K562 (cell line): ENCODE results near the gene ADAP2. TPM values are rescaled to one million over a fixed set of nuclear protein-coding genes. Genes with fewer than 3 reads are reported as not detected.

Experiments used
- ATAC-seq: fragments of 200-7000 bp; cut with Tn5 transposase; 3 replicates; pipeline ENCODE4 v1.9.1; 2020; ENCODE audit warnings: moderate library complexity
- BruUV-seq: library from RNA; stranded (reverse); fragments of 400-500 nt; replicated peaks from 2 replicates; lab custom pipeline; 2021; lab: Mats Ljungman, UMichigan
- CTCF ChIA-PET: fragments of 300-600 bp; formaldehyde crosslinking; extraction: SDS; loops from one replicate; lab custom pipeline; 2021; ENCODE audit warnings: low intra/inter-chr PET ratio; lab: Yijun Ruan, JAX
- POLR2A ChIA-PET: fragments of 300-600, 350-650 bp; sonication (Branson Sonifier 250); formaldehyde crosslinking; extraction: SDS; loops from one replicate; lab custom pipeline; 2021; ENCODE audit warnings: antibody characterized with exemption, inconsistent platforms; lab: Yijun Ruan, JAX
- DNase-seq, 4 experiments: peaks; one replicate each; pipeline versions ENCODE4 v3.0.0 to v3.0.0-alpha.2; 2011 to 2018; ENCODE audit warnings: low spot score in 3 of 4, mixed read lengths in 3 of 4; ENCODE audit errors: extremely low read depth in 1 of 4
- FAIRE-seq: peaks from 2 replicates; lab custom pipeline; 2011; peaks lifted over from hg19 to GRCh38; lab: Jason Lieb, UNC
- H2AFZ ChIP-seq: 2 replicates; pipeline ENCODE4 v1.6.0; 2011; ENCODE audit warnings: low read depth, low read length, control low read depth, inconsistent platforms
- H3K27ac ChIP-seq: fragments of 200-600 bp; 3 replicates; pipeline ENCODE4 v1.8.0; 2011; ENCODE audit warnings: low read depth, mild to moderate bottlenecking, control low read depth, inconsistent platforms, low read length, moderate library complexity, mixed read lengths; ENCODE audit errors: extremely low read depth
- H3K27me3 ChIP-seq, 2 experiments: fragments of 300-600 bp in 1 of 2; 2 replicates in 1 of 2; 3 replicates in 1 of 2; pipeline versions ENCODE4 v1.6.0 to v1.8.0; 2011; ENCODE audit warnings: inconsistent platforms in 2 of 2, low read length in 2 of 2, mild to moderate bottlenecking in 1 of 2, mixed read lengths in 1 of 2, moderate library complexity in 1 of 2; ENCODE audit not compliant: control insufficient read depth in 2 of 2, insufficient read depth in 2 of 2
- H3K36me3 ChIP-seq: fragments of 300-600 bp; 3 replicates; pipeline ENCODE4 v1.8.0; 2011; ENCODE audit warnings: mild to moderate bottlenecking, low read length, inconsistent platforms; ENCODE audit not compliant: control insufficient read depth, insufficient read depth
- H3K4me1 ChIP-seq, 2 experiments: fragments of 200-600 bp in 1 of 2; replicated peaks in 1 of 2; 2 replicates in 1 of 2; 3 replicates in 1 of 2; pipeline versions ENCODE4 v1.5.1 to v1.8.0; 2011; ENCODE audit warnings: inconsistent platforms in 2 of 2, low read length in 2 of 2, mild to moderate bottlenecking in 1 of 2, mixed read lengths in 1 of 2, moderate library complexity in 1 of 2; ENCODE audit not compliant: control insufficient read depth in 2 of 2, insufficient read depth in 2 of 2
- H3K4me2 ChIP-seq: 2 replicates; pipeline ENCODE4 v1.6.1; 2011; ENCODE audit warnings: low read length, control low read depth, inconsistent platforms, mixed read lengths; ENCODE audit not compliant: insufficient read depth
- H3K4me3 ChIP-seq: fragments of 200-600 bp; sonication (generic), shearing (Covaris generic); 2 replicates; pipeline ENCODE4 v1.5.1; 2016; ENCODE audit warnings: control low read depth, inconsistent platforms
- H3K79me2 ChIP-seq: fragments of 200-600 bp; 3 replicates; pipeline ENCODE4 v1.8.0; 2011; ENCODE audit warnings: low read length, inconsistent platforms; ENCODE audit not compliant: control insufficient read depth, insufficient read depth
- H3K9ac ChIP-seq, 2 experiments: 2 replicates each; pipeline versions ENCODE4 v1.6.0 to v1.6.1; 2011; ENCODE audit warnings: low read depth in 2 of 2, low read length in 2 of 2, control low read depth in 1 of 2, inconsistent platforms in 1 of 2, mild to moderate bottlenecking in 1 of 2, mixed read lengths in 1 of 2; ENCODE audit not compliant: insufficient read depth in 1 of 2
- H3K9me1 ChIP-seq: one replicate; pipeline ENCODE4 v1.6.0; 2011; ENCODE audit warnings: inconsistent platforms, mild to moderate bottlenecking, low read length, moderate library complexity; ENCODE audit not compliant: control insufficient read depth, insufficient read depth
- H3K9me3 ChIP-seq: replicated peaks from 2 replicates; pipeline ENCODE4 v1.5.1; 2011; ENCODE audit warnings: low read depth, low read length, inconsistent platforms; ENCODE audit not compliant: control insufficient read depth, insufficient read depth
- H4K20me1 ChIP-seq: replicated peaks from 2 replicates; pipeline ENCODE4 v1.6.1; 2011; ENCODE audit warnings: low read length, inconsistent platforms, mixed read lengths; ENCODE audit not compliant: control insufficient read depth, insufficient read depth
- BHLHE40 ChIP-seq: IDR thresholded peaks from 2 replicates; pipeline ENCODE4 v1.6.1; 2011; ENCODE audit warnings: low read length, improper control_type of control experiment
- CREM ChIP-seq: IDR thresholded peaks from 2 replicates; pipeline ENCODE4 v1.6.1; 2014; ENCODE audit warnings: antibody characterized with exemption, low read depth
- IFI16 ChIP-seq: fragments of 250-450 bp; sonication (Bioruptor Pico); IDR thresholded peaks from 2 replicates; pipeline ENCODE4 v2.1.2; 2022; ENCODE audit warnings: mild to moderate bottlenecking, inconsistent platforms
- RAD51 ChIP-seq: fragments of 450-650 bp; IDR thresholded peaks from 2 replicates; pipeline ENCODE4 v1.7.1; 2016; ENCODE audit warnings: low read depth, mild to moderate bottlenecking, borderline replicate concordance
- SPI1 ChIP-seq: IDR thresholded peaks from 2 replicates; pipeline ENCODE4 v1.6.1; 2011; ENCODE audit warnings: low read depth, low read length, control low read depth, borderline replicate concordance
- ZNF668 ChIP-seq: fragments of 250-450 bp; sonication (Bioruptor Pico); IDR thresholded peaks from 2 replicates; pipeline ENCODE4 v1.8.0; 2022; ENCODE audit warnings: mild to moderate bottlenecking, inconsistent platforms
- WGBS: fragments of 100-300 bp; shearing (Covaris generic); methylation state at CpG from one replicate; pipeline ENCODE4 v1.1.6; 2016; ENCODE audit warnings: low coverage, mixed read lengths; ENCODE audit not compliant: insufficient coverage; ENCODE audit errors: missing lambda C conversion rate; 5-methylcytosine and 5-hydroxymethylcytosine counted together
- in situ Hi-C: fragments of 300-500 bp; cut with MboI; formaldehyde crosslinking; loops from 4 replicates; pipeline ENCODE4 v1.15.0; 2018; ENCODE audit warnings: inconsistent platforms, mixed read lengths
- intact Hi-C: fragments of 100-400 bp; cut with micrococcal nuclease; formaldehyde crosslinking; loops from 2 replicates; pipeline ENCODE4 v1.14.2; 2022
- polyA plus RNA-seq, 8 experiments: library from polyadenylated mRNA; depleted of rRNA in 4 of 8; stranded (reverse) in 5 of 8; unstranded in 3 of 8; fragments of >200 nt; fragmentation: Nextera tagmentation in 2 of 8; fragmentation: Illumina TruSeq in 1 of 8; extraction: Ambion mirVana in 2 of 8; extraction: Trizol in 1 of 8; gene quantifications; 2 replicates each; pipeline versions ENCODE4 v1.2.1 to v1.2.3, GENCODE V29; 2011 to 2014; ENCODE audit warnings: inconsistent platforms in 1 of 8, missing spikeins in 1 of 8
- total RNA-seq, 7 experiments: library from RNA; depleted of rRNA in 6 of 7; stranded (reverse); fragments of >200 nt in 6 of 7; fragmentation: Illumina TruSeq in 2 of 7; extraction: Trizol in 2 of 7; gene quantifications; 2 replicates each; pipeline versions ENCODE4 v1.2.1 to v1.2.3, GENCODE V29; 2011 to 2021; ENCODE audit warnings: low replicate concordance in 1 of 7
- TF ChIP-seq, protein P1 (sequence below): fragments of 450-650 bp; formaldehyde crosslinking; IDR thresholded peaks from 2 replicates; pipeline ENCODE4 v1.4.0; 2020; ENCODE audit warnings: mild to moderate bottlenecking, mixed read lengths
- TF ChIP-seq, protein P2 (sequence below): fragments of 450-650 bp; IDR thresholded peaks from 2 replicates; pipeline ENCODE4 v1.6.1; 2016; ENCODE audit warnings: missing biosample characterization, missing genetic modification characterization
- TF ChIP-seq, protein P3 (sequence below): sonication (generic); formaldehyde crosslinking; IDR thresholded peaks from 2 replicates; pipeline ENCODE4 v1.5.0; 2020; ENCODE audit warnings: missing genetic modification reagents

ADAP2 gene
- total and polyA plus RNA-seq, 9 of the 15 experiments (the other 6 are each of a cell fraction or from before 2014, with no cell fraction given), result 0.06 to 0.73 (median 0.23) TPM; not detected in 5

DNA sequence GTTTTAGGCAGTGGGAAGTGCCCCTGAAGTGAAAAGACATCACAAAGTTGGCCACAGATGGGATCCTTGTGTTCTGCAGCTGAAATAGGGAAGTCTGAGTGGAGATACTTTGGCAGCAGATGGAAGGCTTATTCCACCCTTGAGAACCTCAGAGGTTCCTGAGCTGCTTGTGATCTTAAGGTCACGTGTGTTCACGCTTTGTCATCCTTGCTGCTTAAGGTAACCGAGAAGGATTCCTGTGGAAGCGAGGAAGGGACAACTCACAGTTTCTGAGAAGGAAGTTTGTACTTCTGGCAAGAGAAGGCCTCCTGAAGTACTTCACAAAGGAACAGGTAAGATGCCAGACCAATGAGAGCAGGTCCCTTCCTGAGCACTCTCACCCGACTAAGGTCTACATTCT, 12.2 kb downstream of the ADAP2 start:
- FAIRE-seq, result no peak
- CTCF ChIA-PET, result no interaction called here

More for the DNA sequence above, 12.2 kb downstream of the ADAP2 start:
- Histone ChIP-seq H3K9me1 (no peaks in the 10 kb centered on the region), H3K27me3 (peaks cover 13 to 26% of the 10 kb centered on the region in 2 experiments; a peak in 3 of 5 replicates), H4K20me1 (no peaks in the 10 kb centered on the region), H3K4me2 (no peak overlapping the region), H3K27ac (no peak overlapping the region), H3K9me3 (no peaks in the 10 kb centered on the region), H3K79me2 (no peaks in the 10 kb centered on the region), H2AFZ (no peak overlapping the region), H3K36me3 (no peaks in the 10 kb centered on the region), H3K4me1 (no peaks in the 10 kb centered on the region), H3K4me3 (no peak overlapping the region), H3K9ac (no peak overlapping the region)
- intact Hi-C loops (no loop called here), in situ Hi-C loops (no loop called here)
- POLR2A ChIA-PET, result interaction anchor here (1.0 to 1.8 kb wide), 2 partner anchors 17 to 21 kb away, joined by 3 read pairs; no protein-coding TSS in a partner anchor
- no TSS peak for BruUV-seq
- DNase-seq, result no peak
- ATAC-seq, result peak; percentile 43
- 6% methylated on average over 5 of the region's 5 CpGs for WGBS
- TF ChIP-seq BHLHE40, result peak; percentile 31; the same call in 1 of the 2 replicates
- no peak for TF ChIP-seq IFI16 (CRISPR knock-in tag)
- TF ChIP-seq SPI1, result peak; percentile 74; the same call in 1 of the 2 replicates
- TF ChIP-seq, protein P1, sequence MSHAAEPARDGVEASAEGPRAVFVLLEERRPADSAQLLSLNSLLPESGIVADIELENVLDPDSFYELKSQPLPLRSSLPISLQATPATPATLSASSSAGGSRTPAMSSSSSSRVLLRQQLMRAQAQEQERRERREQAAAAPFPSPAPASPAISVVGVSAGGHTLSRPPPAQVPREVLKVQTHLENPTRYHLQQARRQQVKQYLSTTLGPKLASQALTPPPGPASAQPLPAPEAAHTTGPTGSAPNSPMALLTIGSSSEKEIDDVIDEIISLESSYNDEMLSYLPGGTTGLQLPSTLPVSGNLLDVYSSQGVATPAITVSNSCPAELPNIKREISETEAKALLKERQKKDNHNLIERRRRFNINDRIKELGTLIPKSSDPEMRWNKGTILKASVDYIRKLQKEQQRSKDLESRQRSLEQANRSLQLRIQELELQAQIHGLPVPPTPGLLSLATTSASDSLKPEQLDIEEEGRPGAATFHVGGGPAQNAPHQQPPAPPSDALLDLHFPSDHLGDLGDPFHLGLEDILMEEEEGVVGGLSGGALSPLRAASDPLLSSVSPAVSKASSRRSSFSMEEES (CRISPR knock-in tag), result peak; percentile 26
- no peak for TF ChIP-seq CREM
- TF ChIP-seq, protein P2, sequence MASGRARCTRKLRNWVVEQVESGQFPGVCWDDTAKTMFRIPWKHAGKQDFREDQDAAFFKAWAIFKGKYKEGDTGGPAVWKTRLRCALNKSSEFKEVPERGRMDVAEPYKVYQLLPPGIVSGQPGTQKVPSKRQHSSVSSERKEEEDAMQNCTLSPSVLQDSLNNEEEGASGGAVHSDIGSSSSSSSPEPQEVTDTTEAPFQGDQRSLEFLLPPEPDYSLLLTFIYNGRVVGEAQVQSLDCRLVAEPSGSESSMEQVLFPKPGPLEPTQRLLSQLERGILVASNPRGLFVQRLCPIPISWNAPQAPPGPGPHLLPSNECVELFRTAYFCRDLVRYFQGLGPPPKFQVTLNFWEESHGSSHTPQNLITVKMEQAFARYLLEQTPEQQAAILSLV, result no peak
- TF ChIP-seq ZNF668 (CRISPR knock-in tag), result no peak
- TF ChIP-seq RAD51, result peak; percentile 58
- TF ChIP-seq, protein P3, sequence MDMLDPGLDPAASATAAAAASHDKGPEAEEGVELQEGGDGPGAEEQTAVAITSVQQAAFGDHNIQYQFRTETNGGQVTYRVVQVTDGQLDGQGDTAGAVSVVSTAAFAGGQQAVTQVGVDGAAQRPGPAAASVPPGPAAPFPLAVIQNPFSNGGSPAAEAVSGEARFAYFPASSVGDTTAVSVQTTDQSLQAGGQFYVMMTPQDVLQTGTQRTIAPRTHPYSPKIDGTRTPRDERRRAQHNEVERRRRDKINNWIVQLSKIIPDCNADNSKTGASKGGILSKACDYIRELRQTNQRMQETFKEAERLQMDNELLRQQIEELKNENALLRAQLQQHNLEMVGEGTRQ (CRISPR knock-in tag), result peak; percentile 44
